Pancreas (tissue), 10 donors: ENCODE results near the gene CACYBP. TPM values are rescaled to one million over a fixed set of nuclear protein-coding genes. Genes with fewer than 3 reads are reported as not detected.

Experiments used
- ATAC-seq, 4 donors: fragments of 200-7000 bp; cut with Tn5 transposase; one replicate each; pipeline versions ENCODE4 v1.8.0 to v1.9.1; 2020; ENCODE audit warnings: mild to moderate bottlenecking in 4 of 4, moderate library complexity in 4 of 4
- DNase-seq, 6 donors: peaks; one replicate each; pipeline ENCODE4 v3.0.0-alpha.2; 2020
- FAIRE-seq: peaks from 2 replicates; lab custom pipeline; 2012; peaks lifted over from hg19 to GRCh38; lab: Jason Lieb, UNC
- H3K27ac ChIP-seq, 4 donors: fragments of 200-600 bp; sonication (generic); 1 replicate in 3 of 4; 2 replicates in 1 of 4; pipeline versions ENCODE4 v1.5.0 to v1.8.0; 2020
- H3K27me3 ChIP-seq, 4 donors: fragments of 200-600 bp; one replicate each; pipeline ENCODE4 v1.8.0; 2021
- H3K36me3 ChIP-seq, 3 donors: fragments of 200-600 bp; sonication (generic) in 1 of 3; one replicate each; pipeline versions ENCODE4 v1.5.0 to v1.8.0; 2020 to 2021
- H3K4me1 ChIP-seq, 3 donors: fragments of 200-600 bp; one replicate each; pipeline ENCODE4 v1.8.0; 2021
- H3K4me3 ChIP-seq, 4 donors: fragments of 200-600 bp; sonication (generic) in 2 of 4; one replicate each; pipeline versions ENCODE4 v1.5.0 to v1.8.0; 2020 to 2021
- H3K9me3 ChIP-seq, 4 donors: fragments of 200-600 bp; one replicate each; pipeline ENCODE4 v1.8.0; 2021
- CTCF ChIP-seq, 4 donors: fragments of 200-600 bp; sonication (generic) in 3 of 4; IDR thresholded peaks; one replicate each; pipeline versions ENCODE4 v1.5.0 to v1.8.0; 2021; ENCODE audit warnings: antibody characterized with exemption in 4 of 4
- WGBS, 2 donors: extraction: QIAGEN DNeasy Blood & Tissue Kit; methylation state at CpG; one replicate each; pipeline ENCODE4 v1.1.7; 2013; 5-methylcytosine and 5-hydroxymethylcytosine counted together
- intact Hi-C, 3 donors: fragments of 100-400 bp; cut with DNase I; formaldehyde crosslinking; loops; one replicate each; pipeline versions ENCODE4 v1.11.1 to v1.14.2; 2022
- polyA plus RNA-seq, 2 donors: library from polyadenylated mRNA; stranded (reverse); fragments of 200-250 nt; gene quantifications; one replicate each; pipeline ENCODE4 v1.2.3, GENCODE V29; 2013
- total RNA-seq, 6 donors: library from RNA; stranded (reverse); fragmentation: NEBNext Ultra II Directional in 4 of 6; extraction: Animal tissue kit (Norgen Biotek cat#: 25700) in 4 of 6; gene quantifications; one replicate each; pipeline versions ENCODE4 v1.2.1 to v1.2.4, GENCODE V29; 2021 to 2023
- donor health status: healthy with polysubstance abuse.
- donor health status: DM: no; HTN: no; CAD: no; lungs with moderate emphysema.
- donor health status: DM: no; HTN: no; CAD: no.
- donor health status: control.
- donor health status: control.
- donor health status: Bipolar disorder and iron deficiency.
- donor health status: DM: yes; HTN: yes; CAD: no.
- donor health status: DM: no; HTN: no; CAD: no.
- donor health status: DM: no; HTN: no; CAD: no.
- donor health status: DM: yes; HTN: yes; CAD: no.

CACYBP gene
- total and polyA plus RNA-seq, 8 donors, result 14.0 to 35.2 (median 25.7) TPM

- DNase-seq, result no peak
- ATAC-seq, result no peak
- H3K4me1 ChIP-seq, result peaks cover 10 to 24% (median 11%) of the 10 kb centered on the region in 3 donors
- no peak for TF ChIP-seq CTCF (IDR thresholded peaks at IDR 0.05)
- intact Hi-C loops, result no loop called here
- FAIRE-seq, result no peak
- WGBS, 2 donors, result 38 to 48% methylated on average over 2 of the region's 2 CpGs
- no peak overlapping the region for H3K4me3 ChIP-seq
- H3K9me3 ChIP-seq, result no peaks in the 10 kb centered on the region
- H3K27me3 ChIP-seq, result no peaks in the 10 kb centered on the region
- no peaks in the 10 kb centered on the region for H3K36me3 ChIP-seq
- H3K27ac ChIP-seq, result no peak overlapping the region
These were observed 36.1 kb upstream of the CACYBP start for GRCh38 chr1:174963529-174964125.

DNA sequence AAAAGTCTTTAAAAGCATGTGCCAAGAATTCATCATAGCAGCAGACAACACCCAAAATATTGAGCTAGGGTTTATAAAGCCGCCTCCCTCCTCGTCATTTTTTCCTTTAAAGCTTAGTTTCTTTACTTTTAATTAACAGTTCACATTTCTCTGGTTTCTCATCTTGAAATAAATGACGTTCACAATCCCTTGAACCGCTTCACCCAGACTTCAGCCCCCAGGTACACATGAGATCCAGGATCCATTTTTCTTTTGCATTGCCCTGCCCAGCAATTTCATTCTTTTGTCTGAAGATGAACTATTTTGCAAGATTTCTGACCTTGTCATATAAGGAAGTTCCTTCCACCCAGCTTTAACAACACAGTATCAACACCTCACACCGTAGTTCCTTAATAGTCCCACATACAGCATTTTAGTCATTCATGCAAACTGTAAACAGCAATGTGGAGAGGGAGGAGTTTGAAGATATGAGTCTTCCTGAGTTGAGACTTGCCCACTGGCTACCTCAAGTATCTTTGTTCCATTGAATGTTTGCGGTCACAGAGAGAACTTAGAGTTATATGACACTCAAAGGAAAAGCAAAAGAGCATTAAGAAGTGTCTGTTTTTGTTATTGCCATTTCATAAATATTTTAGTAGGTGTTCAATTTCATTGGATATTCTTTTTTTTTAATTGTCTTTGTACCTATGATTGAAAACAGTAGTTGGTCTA, 35.3 kb upstream of the CACYBP start:
- H3K27ac ChIP-seq, result peak overlapping the region in 2 of 4 donors; percentile 55 to 61
- no peak for FAIRE-seq
- intact Hi-C loops, result no loop called here
- H3K4me3 ChIP-seq, result no peak overlapping the region
- H3K36me3 ChIP-seq, result no peaks in the 10 kb centered on the region
- 61% methylated on average over 6 of the region's 6 CpGs for WGBS, 2 donors
- peak in 3 of 4 donors; percentile 52 to 78 (median 67) for ATAC-seq
- H3K4me1 ChIP-seq, result peaks cover 10 to 24% (median 11%) of the 10 kb centered on the region in 3 donors
- no peak for DNase-seq
- TF ChIP-seq CTCF (IDR thresholded peaks at IDR 0.05), result no peak
- no peaks in the 10 kb centered on the region for H3K27me3 ChIP-seq
- no peaks in the 10 kb centered on the region for H3K9me3 ChIP-seq

- H3K27ac ChIP-seq, result peak overlapping the region in 2 of 4 donors; percentile 55 to 61
- 15 to 31% methylated on average over 1 of the region's 1 CpG for WGBS, 2 donors
- DNase-seq (no peak), FAIRE-seq (no peak), ATAC-seq (peak in 3 of 4 donors; percentile 32 to 41 (median 36))
- H3K36me3 ChIP-seq, result no peaks in the 10 kb centered on the region
- no peaks in the 10 kb centered on the region for H3K9me3 ChIP-seq
- no peak overlapping the region for H3K4me3 ChIP-seq
- no peaks in the 10 kb centered on the region for H3K27me3 ChIP-seq
- no peak for TF ChIP-seq CTCF (IDR thresholded peaks at IDR 0.05)
- H3K4me1 ChIP-seq, result peaks cover 10 to 24% (median 11%) of the 10 kb centered on the region in 3 donors
- intact Hi-C loops, result no loop called here
These were observed 34.8 kb upstream of the CACYBP start for GRCh38 chr1:174964972-174965361.

DNA sequence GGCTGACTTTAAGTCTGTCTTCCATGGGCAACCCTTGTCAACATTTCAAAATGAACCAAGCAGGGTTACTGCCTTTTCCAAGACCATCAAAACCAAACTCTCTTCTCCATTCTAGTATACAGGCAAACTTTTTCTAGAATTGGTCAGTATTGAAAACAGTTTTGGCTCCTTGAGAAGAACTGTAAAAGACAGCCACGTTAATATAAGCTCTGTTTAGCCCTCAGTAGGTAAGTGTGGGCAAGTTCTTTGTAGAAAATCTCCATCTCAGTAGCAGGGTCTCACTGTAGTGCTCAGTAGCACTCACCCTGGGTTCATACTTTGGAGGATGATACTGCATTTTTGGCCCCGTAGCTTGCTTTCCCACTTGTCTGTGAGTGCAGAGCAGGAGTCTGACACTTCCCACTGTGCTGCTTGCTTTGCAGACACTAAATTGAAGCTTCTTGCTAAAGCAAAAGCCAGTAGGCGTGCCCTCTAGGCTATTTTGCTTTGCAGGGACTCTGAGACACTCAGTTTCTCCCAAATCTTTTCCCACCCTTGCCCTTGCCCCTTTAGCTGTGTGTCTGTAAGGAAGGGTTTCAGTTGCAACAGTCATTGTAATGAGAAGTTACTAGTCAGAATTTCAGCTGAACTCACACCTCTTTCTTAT, 34.3 kb upstream of the CACYBP start:
- H3K27me3 ChIP-seq, result no peaks in the 10 kb centered on the region
- peaks cover 10 to 24% (median 11%) of the 10 kb centered on the region in 3 donors for H3K4me1 ChIP-seq
- H3K4me3 ChIP-seq, result no peak overlapping the region
- FAIRE-seq (no peak), ATAC-seq (peak in 3 of 4 donors; percentile 42 to 61 (median 57)), DNase-seq (no peak)
- no peak for TF ChIP-seq CTCF (IDR thresholded peaks at IDR 0.05)
- H3K9me3 ChIP-seq, result no peaks in the 10 kb centered on the region
- H3K36me3 ChIP-seq, result no peaks in the 10 kb centered on the region
- peak overlapping the region in 2 of 4 donors; percentile 55 to 61 for H3K27ac ChIP-seq
- WGBS, 2 donors, result 45 to 46% methylated on average over 3 of the region's 3 CpGs
- intact Hi-C loops, result no loop called here
